Effector CD8-positive, alpha-beta T cell (primary cell): ENCODE measurements around the gene DUSP28.
A peak's percentile ranks its signal among the peaks of the same experiment; 100 is the strongest.

Experiments
- DNase-seq: peaks from one replicate; lab custom pipeline; 2025; lab: John Stamatoyannopoulos, UW

Gene DUSP28

GRCh38 chr2:240586919-240587800 lies 27.0 kb downstream of the DUSP28 start:
- peak; percentile 50 for DNase-seq

- no peak for DNase-seq
These were observed 28.0 kb downstream of the DUSP28 start for GRCh38 chr2:240588006-240588655.

GRCh38 chr2:240588669-240589068 lies 28.5 kb downstream of the DUSP28 start:
- DNase-seq: no peak

GRCh38 chr2:240589375-240589774 lies 29.2 kb downstream of the DUSP28 start:
- no peak for DNase-seq

GRCh38 chr2:240589850-240590525 lies 29.8 kb downstream of the DUSP28 start:
- no peak for DNase-seq

GRCh38 chr2:240590681-240591111 lies 30.5 kb downstream of the DUSP28 start:
- no peak for DNase-seq

GRCh38 chr2:240591226-240591625 lies 31.1 kb downstream of the DUSP28 start:
- no peak for DNase-seq

GRCh38 chr2:240591784-240592183 lies 31.6 kb downstream of the DUSP28 start:
- no peak for DNase-seq

GRCh38 chr2:240593026-240593702 lies 33.0 kb downstream of the DUSP28 start:
- no peak for DNase-seq

GRCh38 chr2:240593703-240594451 lies 33.7 kb downstream of the DUSP28 start:
- no peak for DNase-seq

GRCh38 chr2:240594511-240595380 lies 34.6 kb downstream of the DUSP28 start:
- DNase-seq: no peak

GRCh38 chr2:240595381-240596079 lies 35.4 kb downstream of the DUSP28 start:
- no peak for DNase-seq

- no peak for DNase-seq
These were observed 35.9 kb downstream of the DUSP28 start for GRCh38 chr2:240596080-240596460.

- DNase-seq: no peak
These were observed 36.4 kb downstream of the DUSP28 start for GRCh38 chr2:240596491-240596931.

- DNase-seq: no peak
These were observed 36.9 kb downstream of the DUSP28 start for GRCh38 chr2:240597054-240597418.

- DNase-seq: no peak
These were observed 37.4 kb downstream of the DUSP28 start for GRCh38 chr2:240597419-240598181.

GRCh38 chr2:240598311-240598911 lies 38.3 kb downstream of the DUSP28 start:
- no peak for DNase-seq

GRCh38 chr2:240599141-240599583 lies 39.0 kb downstream of the DUSP28 start:
- no peak for DNase-seq
